DMS79 (cell line): ENCODE data around the gene EBPL.
"Not testable (repeated sequence)": the region's sequence is repeated elsewhere in the genome, so short reads cannot be mapped to it uniquely, and the experiment has no call there.

Source experiments
- DNase-seq: peaks from one replicate; lab custom pipeline; 2025; lab: John Stamatoyannopoulos, UW

Gene EBPL

GRCh38 chr13:49690995-49691784 lies at the start of gene EBPL:
TSS of gene EBPL (minus strand) at chr13:49691486. CDS start at chr13:49691424, 62 bp downstream.
- peak; percentile 62 for DNase-seq

- DNase-seq = no peak
These were observed 49.6 kb upstream of the EBPL start for GRCh38 chr13:49740870-49741269.

GRCh38 chr13:49739498-49740187 lies 48.4 kb upstream of the EBPL start:
- DNase-seq = no peak

- DNase-seq = no peak
These were observed 42.1 kb upstream of the EBPL start for GRCh38 chr13:49733181-49733951.

GRCh38 chr13:49731766-49732165 lies 40.5 kb upstream of the EBPL start:
- no peak for DNase-seq

GRCh38 chr13:49716615-49717014 lies 25.3 kb upstream of the EBPL start:
- DNase-seq = no peak

GRCh38 chr13:49714757-49715156 lies 23.5 kb upstream of the EBPL start:
- no peak for DNase-seq

- DNase-seq = no peak
These were observed 20.1 kb upstream of the EBPL start for GRCh38 chr13:49711218-49711863.

GRCh38 chr13:49704264-49704663 lies 13.0 kb upstream of the EBPL start:
- not testable (repeated sequence) for DNase-seq

- no peak for DNase-seq
These were observed 10.2 kb upstream of the EBPL start for GRCh38 chr13:49701491-49701890.

GRCh38 chr13:49697468-49697867 lies 6.2 kb upstream of the EBPL start:
- DNase-seq = no peak

GRCh38 chr13:49694446-49694845 lies 3.2 kb upstream of the EBPL start:
- DNase-seq = no peak

- DNase-seq = no peak
These were observed 2.6 kb upstream of the EBPL start for GRCh38 chr13:49693877-49694276.

GRCh38 chr13:49693191-49693733 lies 2.0 kb upstream of the EBPL start:
- DNase-seq = no peak

GRCh38 chr13:49690133-49690994 lies 922 bp downstream of the EBPL start:
- no peak for DNase-seq

GRCh38 chr13:49683489-49683888 lies 7.8 kb downstream of the EBPL start:
- DNase-seq = no peak

GRCh38 chr13:49681842-49682435 lies 9.3 kb downstream of the EBPL start:
- no peak for DNase-seq

- no peak for DNase-seq
These were observed 12.0 kb downstream of the EBPL start for GRCh38 chr13:49679246-49679645.

- no peak for DNase-seq
These were observed 12.9 kb downstream of the EBPL start for GRCh38 chr13:49678191-49678914.
